HG03460 (cell line): ENCODE results near the gene P2RX7.

Experiments
- ATAC-seq: cut with Tn5 transposase; IDR thresholded peaks from one replicate; pipeline ENCODE4 v1.9.1; 2021; ENCODE audit not compliant: unreplicated experiment

Gene P2RX7

GRCh38 chr12:121132601-121133481, at the start of gene P2RX7:
TSS of gene P2RX7 (plus strand) at chr12:121132876. CDS start at chr12:121132971, 95 bp downstream.
- peak; percentile 33 for ATAC-seq

GRCh38 chr12:121084229-121084628, 48.4 kb upstream of the P2RX7 start:
- no peak for ATAC-seq

GRCh38 chr12:121085069-121085468, 47.6 kb upstream of the P2RX7 start:
- no peak for ATAC-seq

- no peak for ATAC-seq
Measured at GRCh38 chr12:121085506-121086353, 46.9 kb upstream of the P2RX7 start.

GRCh38 chr12:121086781-121087295, 45.8 kb upstream of the P2RX7 start:
- ATAC-seq: no peak

GRCh38 chr12:121087467-121088194, 45.0 kb upstream of the P2RX7 start:
- ATAC-seq: no peak

- no peak for ATAC-seq
Measured at GRCh38 chr12:121088195-121088585, 44.5 kb upstream of the P2RX7 start.

- no peak for ATAC-seq
Measured at GRCh38 chr12:121089031-121089812, 43.5 kb upstream of the P2RX7 start.

GRCh38 chr12:121089813-121090430, 42.8 kb upstream of the P2RX7 start:
- ATAC-seq: no peak

- no peak for ATAC-seq
Measured at GRCh38 chr12:121090586-121091514, 41.8 kb upstream of the P2RX7 start.

GRCh38 chr12:121092034-121092433, 40.6 kb upstream of the P2RX7 start:
- no peak for ATAC-seq

GRCh38 chr12:121093487-121093891, 39.2 kb upstream of the P2RX7 start:
- no peak for ATAC-seq

- ATAC-seq: peak; percentile 61
Measured at GRCh38 chr12:121095544-121096198, 37.0 kb upstream of the P2RX7 start.

- no peak for ATAC-seq
Measured at GRCh38 chr12:121096199-121096798, 36.4 kb upstream of the P2RX7 start.

GRCh38 chr12:121099779-121100178, 32.9 kb upstream of the P2RX7 start:
- ATAC-seq: no peak

- no peak for ATAC-seq
Measured at GRCh38 chr12:121102307-121102706, 30.4 kb upstream of the P2RX7 start.

- ATAC-seq: no peak
Measured at GRCh38 chr12:121107681-121108080, 25.0 kb upstream of the P2RX7 start.

- no peak for ATAC-seq
Measured at GRCh38 chr12:121108492-121108891, 24.2 kb upstream of the P2RX7 start.
